Adrenal gland (tissue), 12 donors: Measurements from ENCODE around the gene FHIP1B. TPM values are rescaled to one million over a fixed set of nuclear protein-coding genes. Genes with fewer than 3 reads are reported as not detected.

Source experiments
- DNase-seq, 7 donors: peaks; one replicate each; pipeline ENCODE4 v3.0.0-alpha.2; 2019 to 2020
- H3K27ac ChIP-seq, 5 donors: fragments of 200-600 bp; sonication (generic) in 4 of 5; 1 replicate in 3 of 5; 2 replicates in 2 of 5; pipeline versions ENCODE4 v1.5.1 to v1.8.0; 2016 to 2020; ENCODE audit warnings: mild to moderate bottlenecking in 1 of 5
- H3K27me3 ChIP-seq: fragments of 200-600 bp; 2 replicates; pipeline ENCODE4 v1.8.0; 2021
- H3K36me3 ChIP-seq, 2 donors: fragments of 200-600 bp; replicated peaks in 1 of 2; 1 replicate in 1 of 2; 2 replicates in 1 of 2; pipeline versions ENCODE4 v1.5.1 to v1.8.0; 2018 to 2022
- H3K4me1 ChIP-seq, 2 donors: fragments of 200-600 bp; replicated peaks in 1 of 2; 1 replicate in 1 of 2; 2 replicates in 1 of 2; pipeline versions ENCODE4 v1.5.1 to v1.8.0; 2018 to 2021
- H3K4me3 ChIP-seq, 4 donors: fragments of 200-600 bp; sonication (generic) in 3 of 4; one replicate each; pipeline ENCODE4 v1.5.1; 2016 to 2018
- H3K9me3 ChIP-seq, 3 donors: fragments of 200-600 bp; sonication (generic) in 1 of 3; replicated peaks in 1 of 3; 1 replicate in 2 of 3; 2 replicates in 1 of 3; pipeline versions ENCODE4 v1.5.1 to v1.8.0; 2016 to 2021
- CTCF ChIP-seq, 6 experiments: fragments of 450-650 bp in 4 of 6; fragments of 200-600 bp in 2 of 6; sonication (generic) in 1 of 6; IDR thresholded peaks; 1 replicate in 5 of 6; 2 replicates in 1 of 6; pipeline versions ENCODE4 v1.5.1 to v1.8.0; 2016 to 2021; ENCODE audit warnings: antibody characterized with exemption in 6 of 6, mild to moderate bottlenecking in 2 of 6, moderate library complexity in 1 of 6
- POLR2A ChIP-seq, 2 donors: fragments of 450-650 bp; IDR thresholded peaks; one replicate each; pipeline ENCODE4 v1.6.1; 2017; ENCODE audit warnings: antibody characterized with exemption in 2 of 2, mild to moderate bottlenecking in 2 of 2, moderate library complexity in 1 of 2
- WGBS, 4 donors: extraction: QIAGEN DNeasy Blood & Tissue Kit in 2 of 4; methylation state at CpG; one replicate each; pipeline versions ENCODE4 v1.1.5 to v1.1.7; 2013 to 2017; 5-methylcytosine and 5-hydroxymethylcytosine counted together
- intact Hi-C, 2 donors: fragments of 100-400 bp; cut with DNase I; formaldehyde crosslinking; loops; one replicate each; pipeline versions ENCODE4 v1.14.1 to v1.15.0; 2022 to 2023
- polyA plus RNA-seq, 3 donors: library from polyadenylated mRNA; stranded (reverse); fragments of 200-250 nt in 2 of 3; fragments of 350-450 nt in 1 of 3; fragmentation: Illumina TruSeq in 1 of 3; extraction: RNeasy Lipid Tissue Mini Kit (QIAGEN cat#74804) in 1 of 3; gene quantifications; one replicate each; pipeline ENCODE4 v1.2.3, GENCODE V29; 2013 to 2014
- total RNA-seq, 9 donors: library from RNA; depleted of rRNA in 4 of 9; stranded (reverse); fragments of >200 nt in 4 of 9; fragments of 120-200 nt in 1 of 9; fragmentation: NEBNext Ultra II Directional in 1 of 9; extraction: Animal tissue kit (Norgen Biotek cat#: 25700) in 1 of 9; gene quantifications; one replicate each; pipeline versions ENCODE4 v1.1.0 to v1.2.4, GENCODE V29; 2013 to 2023
- donor health status: healthy with polysubstance abuse.
- donor health status: Bipolar disorder and iron deficiency.
- donor health status: DM: yes; HTN: yes; CAD: no.
- donor health status: DM: no; HTN: no; CAD: no.
- donor health status: DM: no; HTN: no; CAD: no.
- donor health status: DM: yes; HTN: yes; CAD: no.

Gene FHIP1B
- total and polyA plus RNA-seq, 12 donors = 12.5 to 91.2 (median 34.9) TPM

DNA sequence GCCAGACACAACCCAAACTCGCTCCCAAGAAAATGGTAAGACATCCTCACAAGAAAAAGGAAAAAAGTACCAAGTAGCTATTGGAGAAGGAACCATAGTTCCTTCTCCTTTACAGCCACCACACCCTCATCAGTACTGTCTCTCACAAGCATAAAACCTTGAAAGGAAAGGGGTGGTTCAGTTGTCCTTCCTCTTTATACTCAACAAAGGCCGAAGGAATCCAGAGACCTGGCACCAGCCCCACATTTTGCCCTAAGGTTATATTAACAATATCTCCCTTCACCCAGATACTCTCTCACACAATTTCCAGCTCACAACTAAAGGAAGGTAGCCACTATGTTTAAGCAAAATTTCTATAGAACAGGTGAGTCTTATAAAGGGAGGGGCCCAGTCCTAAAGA is 8.5 kb downstream of the FHIP1B start:
- Histone ChIP-seq H3K36me3 (peaks cover 0 to 34% of the 10 kb centered on the region in 2 donors), H3K4me3 (no peak overlapping the region), H3K27me3 (no peaks in the 10 kb centered on the region), H3K27ac (peak overlapping the region in 1 of 5 donors; percentile 19), H3K4me1 (peaks cover 0 to 18% of the 10 kb centered on the region in 2 donors), H3K9me3 (no peaks in the 10 kb centered on the region)
- TF ChIP-seq CTCF (IDR thresholded peaks at IDR 0.05) = no peak
- no peak for TF ChIP-seq POLR2A (IDR thresholded peaks at IDR 0.05)
- DNase-seq = peak in 2 of 7 donors; percentile 27 to 39
- WGBS, 4 donors = 49 to 55% (median 53%) methylated on average over 2 of the region's 2 CpGs
- intact Hi-C loops = no loop called here

- intact Hi-C loops = no loop called here
Measured at GRCh38 chr11:6225024-6225423, 9.4 kb downstream of the FHIP1B start.

DNA sequence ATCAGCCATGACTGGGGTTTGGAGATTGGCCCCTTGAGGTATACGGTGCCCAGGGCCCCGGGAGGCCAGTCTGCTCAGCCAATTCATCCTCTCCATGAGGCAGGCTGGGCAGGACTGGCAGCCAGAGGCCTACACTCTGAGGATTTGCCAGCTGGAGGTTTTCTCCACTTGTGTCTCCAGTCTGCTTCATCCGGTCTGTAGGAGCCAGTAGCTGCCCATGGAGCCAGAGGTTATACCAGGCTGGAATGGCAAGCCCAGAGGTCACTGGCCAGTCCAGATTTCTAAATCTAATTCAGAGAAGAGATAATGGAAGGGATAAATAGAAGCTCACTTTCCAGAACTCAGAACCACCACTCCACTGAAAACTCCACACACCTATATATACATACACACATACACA is 10.0 kb downstream of the FHIP1B start:
- H3K4me1 ChIP-seq = peaks cover 0 to 11% of the 10 kb centered on the region in 2 donors
- H3K4me3 ChIP-seq = no peak overlapping the region
- DNase-seq = no peak
- WGBS, 4 donors = 94 to 100% (median 97%) methylated on average over 3 of the region's 3 CpGs
- no peak overlapping the region for H3K27ac ChIP-seq
- intact Hi-C loops = no loop called here
- H3K9me3 ChIP-seq = no peaks in the 10 kb centered on the region
- H3K36me3 ChIP-seq = peaks cover 0 to 48% of the 10 kb centered on the region in 2 donors
- TF ChIP-seq POLR2A (IDR thresholded peaks at IDR 0.05) = no peak
- TF ChIP-seq CTCF (IDR thresholded peaks at IDR 0.05) = no peak
- H3K27me3 ChIP-seq = no peaks in the 10 kb centered on the region

More at GRCh38 chr11:6225024-6225423, 9.4 kb downstream of the FHIP1B start:
- H3K4me3 ChIP-seq = no peak overlapping the region
- H3K36me3 ChIP-seq = peaks cover 0 to 42% of the 10 kb centered on the region in 2 donors
- 60 to 71% (median 67%) methylated on average over 1 of the region's 1 CpG for WGBS, 4 donors
- no peak for TF ChIP-seq POLR2A (IDR thresholded peaks at IDR 0.05)
- TF ChIP-seq CTCF (IDR thresholded peaks at IDR 0.05) = no peak
- no peak for DNase-seq
- no peaks in the 10 kb centered on the region for H3K9me3 ChIP-seq
- peaks cover 0 to 12% of the 10 kb centered on the region in 2 donors for H3K4me1 ChIP-seq
- H3K27me3 ChIP-seq = no peaks in the 10 kb centered on the region
- peak overlapping the region in 1 of 5 donors; percentile 4 for H3K27ac ChIP-seq

- Histone ChIP-seq H3K27ac (no peak overlapping the region), H3K4me3 (no peak overlapping the region), H3K36me3 (peaks cover 0 to 54% of the 10 kb centered on the region in 2 donors), H3K9me3 (no peaks in the 10 kb centered on the region), H3K27me3 (no peaks in the 10 kb centered on the region), H3K4me1 (peaks cover 0 to 11% of the 10 kb centered on the region in 2 donors)
- TF ChIP-seq CTCF (IDR thresholded peaks at IDR 0.05) (no peak), POLR2A (IDR thresholded peaks at IDR 0.05) (no peak)
- 94 to 97% (median 96%) methylated on average over 4 to 17 of the region's 17 CpGs for WGBS, 4 donors
- no peak for DNase-seq
- intact Hi-C loops = no loop called here
Measured at GRCh38 chr11:6223854-6224253, 10.6 kb downstream of the FHIP1B start.
